Keratinocyte (primary cell): ENCODE measurements around the gene CDC14A.

Experiments
- EZH2 ChIP-seq: IDR thresholded peaks from one replicate; pipeline ENCODE4 v1.6.1; 2012; ENCODE audit warnings: inconsistent platforms, mild to moderate bottlenecking, low read length, moderate library complexity
- TF ChIP-seq, protein P1 (sequence below), 3 experiments: IDR thresholded peaks in 1 of 3; conservative IDR thresholded peaks in 1 of 3; optimal IDR thresholded peaks in 1 of 3; 2 replicates in 2 of 3; 3 replicates in 1 of 3; pipeline versions ENCODE3 to v1.5.1; 2011; ENCODE audit warnings: low read length in 3 of 3, mild to moderate bottlenecking in 3 of 3, moderate library complexity in 2 of 3, control low read depth in 1 of 3, inconsistent platforms in 1 of 3; ENCODE audit not compliant: insufficient read depth in 2 of 3; ENCODE audit errors: extremely low read depth in 1 of 3

DNA sequence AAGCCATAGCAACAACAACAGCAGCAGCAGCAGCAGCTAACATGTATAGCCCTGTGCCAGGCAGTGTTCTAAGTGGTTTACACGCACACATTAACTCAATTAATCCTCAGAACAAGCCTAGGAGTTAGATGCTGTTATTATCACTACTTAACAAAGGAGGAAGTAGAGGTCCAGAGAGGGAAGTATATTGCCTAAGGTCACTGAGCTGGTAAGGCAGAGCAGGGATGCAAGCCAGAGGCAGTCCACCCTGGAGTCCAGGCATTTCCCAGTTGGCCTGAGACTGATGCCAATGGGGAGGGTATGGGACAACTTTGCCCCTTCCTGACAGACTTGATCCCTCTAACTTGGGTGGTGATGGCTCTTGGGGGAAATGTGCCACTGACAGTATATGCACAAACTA, 6.8 kb downstream of the CDC14A start:
- TF ChIP-seq, protein P1, sequence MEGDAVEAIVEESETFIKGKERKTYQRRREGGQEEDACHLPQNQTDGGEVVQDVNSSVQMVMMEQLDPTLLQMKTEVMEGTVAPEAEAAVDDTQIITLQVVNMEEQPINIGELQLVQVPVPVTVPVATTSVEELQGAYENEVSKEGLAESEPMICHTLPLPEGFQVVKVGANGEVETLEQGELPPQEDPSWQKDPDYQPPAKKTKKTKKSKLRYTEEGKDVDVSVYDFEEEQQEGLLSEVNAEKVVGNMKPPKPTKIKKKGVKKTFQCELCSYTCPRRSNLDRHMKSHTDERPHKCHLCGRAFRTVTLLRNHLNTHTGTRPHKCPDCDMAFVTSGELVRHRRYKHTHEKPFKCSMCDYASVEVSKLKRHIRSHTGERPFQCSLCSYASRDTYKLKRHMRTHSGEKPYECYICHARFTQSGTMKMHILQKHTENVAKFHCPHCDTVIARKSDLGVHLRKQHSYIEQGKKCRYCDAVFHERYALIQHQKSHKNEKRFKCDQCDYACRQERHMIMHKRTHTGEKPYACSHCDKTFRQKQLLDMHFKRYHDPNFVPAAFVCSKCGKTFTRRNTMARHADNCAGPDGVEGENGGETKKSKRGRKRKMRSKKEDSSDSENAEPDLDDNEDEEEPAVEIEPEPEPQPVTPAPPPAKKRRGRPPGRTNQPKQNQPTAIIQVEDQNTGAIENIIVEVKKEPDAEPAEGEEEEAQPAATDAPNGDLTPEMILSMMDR (optimal IDR thresholded peaks at IDR 0.05 in 1 of 3, IDR thresholded peaks at IDR 0.05 in 1 of 3, conservative IDR thresholded peaks at IDR 0.05 in 1 of 3; ENCODE audit: extremely low read depth in 1 of 3, insufficient read depth in 2 of 3, low read length in 3 of 3), result no peak
- no peak for TF ChIP-seq EZH2
